ENCODE data around the gene VPS13C. TPM values are rescaled to one million over a fixed set of nuclear protein-coding genes. Genes with fewer than 3 reads are reported as not detected.

The VPS13C gene
- polyA plus RNA-seq, 3 donors = 12.0 to 32.2 (median 18.4) TPM

DNA sequence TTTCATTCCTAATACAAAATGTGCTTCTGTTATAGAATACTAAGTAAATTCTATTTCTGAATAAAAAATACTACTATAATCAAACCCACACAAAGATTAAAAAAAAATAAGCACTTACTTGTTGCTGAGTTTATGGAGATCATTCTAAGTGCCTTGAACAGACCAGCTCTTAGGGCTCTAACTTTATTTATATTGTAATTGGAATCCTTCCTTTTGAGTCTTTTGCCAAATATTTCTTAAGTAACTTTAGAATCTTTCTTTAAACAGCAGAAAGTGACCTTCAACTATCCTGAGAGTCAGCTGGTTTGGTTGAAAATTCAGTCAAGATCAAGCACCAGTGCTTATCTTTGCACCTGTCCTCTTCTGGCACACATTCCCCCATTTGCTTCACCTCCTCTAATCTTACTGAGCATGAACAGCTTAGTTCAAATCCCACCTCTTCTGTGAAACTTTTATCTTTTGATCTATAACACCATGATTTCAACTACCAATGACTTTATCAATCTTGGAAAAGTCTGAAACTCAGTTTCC is 149.3 kb downstream of the VPS13C start:
- H3K4me3 ChIP-seq (replicated peaks in 1 of 3; ENCODE audit: low read depth in 2 of 3, low read length in 3 of 3) = no peak overlapping the region
- Mint-ChIP-seq H3K4me1 (no peaks in the 10 kb centered on the region), H3K4me3 (no peak overlapping the region), H3K36me3 (peaks cover 71 to 84% of the 10 kb centered on the region in 2 donors), H3K9me3 (no peaks in the 10 kb centered on the region), H3K27me3 (ENCODE audit: low read depth in 3 of 3) (no peaks in the 10 kb centered on the region), H3K27ac (no peak overlapping the region)
- H3K4me2 ChIP-seq (replicated peaks; ENCODE audit: extremely low read depth, low read length, poor library complexity, severe bottlenecking) = no peak overlapping the region
- no peak for DNase-seq
- no peak overlapping the region for H3K9ac ChIP-seq (ENCODE audit: insufficient read depth, low read length, poor library complexity, severe bottlenecking)
- intact Hi-C loops (cut with micrococcal nuclease) = loop anchor here in 1 of 2 donors (10.0 kb wide), 1 partner anchor 54 kb away; no protein-coding TSS in a partner anchor
- no peaks in the 10 kb centered on the region for H3K79me2 ChIP-seq (ENCODE audit: insufficient read depth, low read length)
- H3K9me3 ChIP-seq (replicated peaks in 1 of 2; ENCODE audit: control insufficient read depth in 1 of 2, insufficient read depth in 1 of 2, low read length in 2 of 2) = no peaks in the 10 kb centered on the region
- TF ChIP-seq CTCF (IDR thresholded peaks at IDR 0.05) = no peak
- H3K36me3 ChIP-seq (replicated peaks in 1 of 2; ENCODE audit: control insufficient read depth in 1 of 2, insufficient read depth in 2 of 2, low read length in 2 of 2) = peaks cover 82 to 90% of the 10 kb centered on the region in 2 donors
- H3K27me3 ChIP-seq (ENCODE audit: control insufficient read depth in 2 of 2, insufficient read depth in 2 of 2, low read length in 2 of 2) = no peaks in the 10 kb centered on the region
- H3K4me1 ChIP-seq (ENCODE audit: control insufficient read depth in 1 of 2, insufficient read depth in 2 of 2, low read length in 2 of 2) = no peaks in the 10 kb centered on the region
- H4K20me1 ChIP-seq (ENCODE audit: insufficient read depth, low read length) = peaks cover 5% of the 10 kb centered on the region
- H2AFZ ChIP-seq (ENCODE audit: insufficient read depth, low read depth, low read length, poor library complexity, severe bottlenecking) = no peak overlapping the region
- H3K27ac ChIP-seq (ENCODE audit: low read depth in 1 of 2, low read length in 2 of 2) = no peak overlapping the region

DNA sequence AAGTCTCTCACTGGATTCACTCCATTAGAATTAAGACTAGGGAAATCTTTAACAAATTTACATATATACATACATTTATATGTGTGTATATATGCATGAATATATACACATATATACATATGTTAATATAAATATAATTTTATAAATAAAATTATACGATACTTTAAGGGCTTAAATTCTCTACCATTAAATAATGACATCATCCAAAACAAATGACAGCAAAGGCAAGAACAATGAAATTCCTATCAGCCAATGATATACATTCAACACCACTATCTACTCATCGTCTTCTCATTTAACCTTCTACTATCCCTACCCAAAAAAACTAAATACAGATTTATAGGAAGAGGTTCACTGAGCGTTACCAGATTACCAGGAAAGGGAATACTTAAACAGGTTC is 152.0 kb downstream of the VPS13C start:
- H3K4me1 Mint-ChIP-seq = no peaks in the 10 kb centered on the region
- Histone ChIP-seq H3K27ac (ENCODE audit: low read depth in 1 of 2, low read length in 2 of 2) (no peak overlapping the region), H2AFZ (ENCODE audit: insufficient read depth, low read depth, low read length, poor library complexity, severe bottlenecking) (no peak overlapping the region), H3K36me3 (replicated peaks in 1 of 2; ENCODE audit: control insufficient read depth in 1 of 2, insufficient read depth in 2 of 2, low read length in 2 of 2) (peaks cover 88 to 90% of the 10 kb centered on the region in 2 donors), H3K27me3 (ENCODE audit: control insufficient read depth in 2 of 2, insufficient read depth in 2 of 2, low read length in 2 of 2) (no peaks in the 10 kb centered on the region), H4K20me1 (ENCODE audit: insufficient read depth, low read length) (no peaks in the 10 kb centered on the region), H3K4me1 (ENCODE audit: control insufficient read depth in 1 of 2, insufficient read depth in 2 of 2, low read length in 2 of 2) (no peaks in the 10 kb centered on the region), H3K4me2 (replicated peaks; ENCODE audit: extremely low read depth, low read length, poor library complexity, severe bottlenecking) (no peak overlapping the region), H3K9me3 (replicated peaks in 1 of 2; ENCODE audit: control insufficient read depth in 1 of 2, insufficient read depth in 1 of 2, low read length in 2 of 2) (peaks cover 0 to under 1% of the 10 kb centered on the region in 2 donors), H3K4me3 (replicated peaks in 1 of 3; ENCODE audit: low read depth in 2 of 3, low read length in 3 of 3) (no peak overlapping the region), H3K9ac (ENCODE audit: insufficient read depth, low read length, poor library complexity, severe bottlenecking) (no peak overlapping the region), H3K79me2 (ENCODE audit: insufficient read depth, low read length) (no peaks in the 10 kb centered on the region)
- peaks cover 0 to 1% (median 0%) of the 10 kb centered on the region in 3 donors for H3K27me3 Mint-ChIP-seq (ENCODE audit: low read depth in 3 of 3)
- no peak overlapping the region for H3K4me3 Mint-ChIP-seq
- H3K27ac Mint-ChIP-seq = no peak overlapping the region
- WGBS (ENCODE audit: insufficient coverage) = no CpG with 5 or more reads among the region's 3 CpGs
- DNase-seq = no peak
- intact Hi-C loops (cut with micrococcal nuclease) = no loop called here
- H3K9me3 Mint-ChIP-seq = peaks cover 0 to 6% (median 0%) of the 10 kb centered on the region in 7 donors
- no peak for TF ChIP-seq CTCF (IDR thresholded peaks at IDR 0.05)
- peaks cover 74 to 84% of the 10 kb centered on the region in 2 donors for H3K36me3 Mint-ChIP-seq

Measured in CD14-positive monocyte (primary cell).